Uterus (tissue), 2 donors: ENCODE results near the gene ADAMTSL1.

Experiments
- CTCF ChIP-seq, 4 experiments: fragments of 200-600 bp in 2 of 4; fragments of 450-650 bp in 2 of 4; sonication (generic) in 2 of 4; IDR thresholded peaks; one replicate each; pipeline ENCODE4 v1.5.1; 2016 to 2019; ENCODE audit warnings: antibody characterized with exemption in 4 of 4, mild to moderate bottlenecking in 2 of 4, moderate library complexity in 1 of 4
- POLR2A ChIP-seq, 2 donors: fragments of 450-650 bp; IDR thresholded peaks; one replicate each; pipeline ENCODE4 v1.6.1; 2016; ENCODE audit warnings: antibody characterized with exemption in 2 of 2, mild to moderate bottlenecking in 1 of 2, moderate library complexity in 1 of 2

GRCh38 chr9:18594837-18595236, 120.9 kb downstream of the ADAMTSL1 start:
- TF ChIP-seq CTCF (IDR thresholded peaks at IDR 0.05) (no peak), POLR2A (IDR thresholded peaks at IDR 0.05) (no peak)
